H1 (cell line): ENCODE results near the gene UTP25. TPM values are rescaled to one million over a fixed set of nuclear protein-coding genes. Genes with fewer than 3 reads are reported as not detected.

Source experiments
- CHD7 ChIP-seq: fragments of 300-600 bp; sonication (generic); IDR thresholded peaks from 2 replicates; pipeline ENCODE4 v1.7.1; 2012; ENCODE audit warnings: low read length, moderate library complexity, mild to moderate bottlenecking, inconsistent platforms; ENCODE audit not compliant: insufficient replicate concordance
- FOSL1 ChIP-seq: IDR thresholded peaks from 2 replicates; pipeline ENCODE4 v1.6.1; 2011; ENCODE audit warnings: mild to moderate bottlenecking, low read depth, low read length, moderate library complexity; ENCODE audit not compliant: insufficient read depth
- HDAC6 ChIP-seq: IDR thresholded peaks from one replicate; pipeline ENCODE4 v1.7.1; 2012; ENCODE audit warnings: low read depth, mild to moderate bottlenecking, inconsistent platforms, low read length, moderate library complexity
- JUN ChIP-seq: IDR thresholded peaks from 2 replicates; pipeline ENCODE4 v1.6.1; 2011; ENCODE audit warnings: low read depth, mild to moderate bottlenecking, improper control_type of control experiment, low read length
- RAD21 ChIP-seq, 2 experiments: IDR thresholded peaks in 1 of 2; conservative IDR thresholded peaks in 1 of 2; 2 replicates each; pipeline ENCODE4 v1.6.1; 2011; ENCODE audit warnings: low read depth in 2 of 2, low read length in 2 of 2, improper control_type of control experiment in 1 of 2, inconsistent platforms in 1 of 2, mild to moderate bottlenecking in 1 of 2, moderate library complexity in 1 of 2
- SAP30 ChIP-seq: fragments of 300-600 bp; sonication (generic); IDR thresholded peaks from 2 replicates; pipeline ENCODE4 v1.7.1; 2012; ENCODE audit warnings: low read length, moderate library complexity, mild to moderate bottlenecking, inconsistent platforms; ENCODE audit not compliant: insufficient read depth, insufficient replicate concordance
- SP4 ChIP-seq: IDR thresholded peaks from 2 replicates; pipeline ENCODE4 v1.6.1; 2012; ENCODE audit warnings: low read length, inconsistent platforms
- polyA plus RNA-seq, 7 experiments: library from polyadenylated mRNA; depleted of rRNA in 3 of 7; stranded (reverse) in 5 of 7; unstranded in 2 of 7; fragments of >200 nt in 5 of 7; fragments of 200-250 nt in 2 of 7; gene quantifications; 1 replicate in 5 of 7; 2 replicates in 1 of 7; 4 replicates in 1 of 7; pipeline versions ENCODE4 v1.2.1 to v1.2.3, GENCODE V29; 2011 to 2013; ENCODE audit warnings: missing spikeins in 2 of 7, mixed read lengths in 2 of 7
- total RNA-seq: library from RNA; stranded (reverse); fragmentation: NEBNext Ultra II Directional; extraction: Animal tissue kit (Norgen Biotek cat#: 25700); gene quantifications from 2 replicates; pipeline ENCODE4 v1.2.1, GENCODE V29; 2021
- TF ChIP-seq, protein P1 (sequence below): IDR thresholded peaks from 2 replicates; pipeline ENCODE4 v1.6.1; 2012; ENCODE audit warnings: low read length, inconsistent platforms

The UTP25 gene
- total and polyA plus RNA-seq, 2 of the 8 experiments (the other 6 are each of a cell fraction or from before 2014, with no cell fraction given), result 4.0 to 7.6 TPM

GRCh38 chr1:209879539-209879938 lies 51.8 kb downstream of the UTP25 start (continued):
- TF ChIP-seq, protein P1, sequence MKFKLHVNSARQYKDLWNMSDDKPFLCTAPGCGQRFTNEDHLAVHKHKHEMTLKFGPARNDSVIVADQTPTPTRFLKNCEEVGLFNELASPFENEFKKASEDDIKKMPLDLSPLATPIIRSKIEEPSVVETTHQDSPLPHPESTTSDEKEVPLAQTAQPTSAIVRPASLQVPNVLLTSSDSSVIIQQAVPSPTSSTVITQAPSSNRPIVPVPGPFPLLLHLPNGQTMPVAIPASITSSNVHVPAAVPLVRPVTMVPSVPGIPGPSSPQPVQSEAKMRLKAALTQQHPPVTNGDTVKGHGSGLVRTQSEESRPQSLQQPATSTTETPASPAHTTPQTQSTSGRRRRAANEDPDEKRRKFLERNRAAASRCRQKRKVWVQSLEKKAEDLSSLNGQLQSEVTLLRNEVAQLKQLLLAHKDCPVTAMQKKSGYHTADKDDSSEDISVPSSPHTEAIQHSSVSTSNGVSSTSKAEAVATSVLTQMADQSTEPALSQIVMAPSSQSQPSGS, result no peak
- no peak for TF ChIP-seq HDAC6
- no peak for TF ChIP-seq CHD7
- no peak for TF ChIP-seq JUN
- no peak for TF ChIP-seq FOSL1
- TF ChIP-seq SP4, result no peak
- TF ChIP-seq RAD21 (IDR thresholded peaks at IDR 0.05 in 1 of 2, conservative IDR thresholded peaks at IDR 0.05 in 1 of 2; ENCODE audit: low read depth in 2 of 2, low read length in 2 of 2), result no peak
- no peak for TF ChIP-seq SAP30
